GM19397 (cell line): ENCODE measurements around the gene GALR2.

Experiments used
- ATAC-seq: cut with Tn5 transposase; IDR thresholded peaks from one replicate; pipeline ENCODE4 v1.9.1; 2021; ENCODE audit warnings: mild to moderate bottlenecking, moderate library complexity; ENCODE audit not compliant: unreplicated experiment

Gene GALR2

DNA sequence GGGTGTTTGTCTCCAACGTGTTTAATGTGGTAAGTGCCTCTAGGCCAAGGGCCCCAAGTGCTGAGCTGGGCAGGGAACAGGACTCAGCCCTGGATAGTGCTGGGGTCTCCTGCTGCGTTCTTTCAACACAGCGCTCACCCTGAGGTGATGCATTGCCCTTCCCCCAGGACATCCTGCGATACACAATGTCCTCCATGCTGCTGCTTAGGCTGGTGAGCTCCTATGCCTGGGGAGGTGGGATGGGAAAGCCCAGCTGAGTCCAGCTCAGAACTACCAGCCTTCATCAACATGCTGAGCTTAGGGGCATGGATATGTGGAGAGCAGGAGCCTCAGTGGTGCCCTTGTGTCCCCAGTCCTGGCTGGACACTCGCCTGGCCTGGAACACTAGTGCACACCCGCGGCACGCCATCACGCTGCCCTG is 5.0 kb downstream of the GALR2 start:
- no peak for ATAC-seq

DNA sequence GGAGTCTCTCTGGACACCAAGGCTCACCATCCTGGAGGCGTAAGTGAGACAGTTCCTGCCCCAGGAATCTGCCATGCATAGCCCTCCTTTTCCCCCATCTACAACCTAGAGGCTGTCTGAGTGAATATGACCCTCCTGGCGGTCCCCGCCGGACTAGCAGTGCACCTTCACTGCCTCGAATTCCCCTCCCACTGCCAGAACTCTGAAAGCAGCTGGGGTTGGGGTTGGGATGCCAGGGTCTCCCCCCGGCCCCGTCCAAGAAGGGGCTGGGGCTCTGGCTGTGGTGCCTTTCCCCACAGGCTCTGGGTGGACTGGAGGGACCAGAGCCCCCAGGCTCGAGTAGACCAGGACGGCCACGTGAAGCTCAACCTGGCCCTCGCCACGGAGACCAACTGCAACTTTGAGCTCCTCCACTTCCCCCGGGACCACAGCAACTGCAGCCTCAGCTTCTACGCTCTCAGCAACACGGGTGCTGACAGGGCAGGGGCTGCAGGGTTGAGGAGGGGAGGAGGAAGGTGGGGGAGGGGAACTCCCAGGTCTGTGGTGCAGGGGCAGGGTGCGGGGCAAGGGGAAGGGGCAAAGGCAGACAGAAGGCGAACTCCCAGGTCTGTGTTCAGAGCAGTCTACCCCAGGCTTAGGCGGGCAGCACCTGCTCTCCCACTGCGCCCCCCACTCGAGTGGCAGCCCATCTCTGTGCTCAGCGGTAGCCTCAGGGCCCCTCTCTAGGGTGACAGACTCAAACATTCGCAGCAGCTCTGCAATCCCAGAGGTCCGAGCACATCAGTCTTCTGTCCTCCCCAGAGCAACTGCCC is 5.6 kb downstream of the GALR2 start:
- ATAC-seq: no peak

DNA sequence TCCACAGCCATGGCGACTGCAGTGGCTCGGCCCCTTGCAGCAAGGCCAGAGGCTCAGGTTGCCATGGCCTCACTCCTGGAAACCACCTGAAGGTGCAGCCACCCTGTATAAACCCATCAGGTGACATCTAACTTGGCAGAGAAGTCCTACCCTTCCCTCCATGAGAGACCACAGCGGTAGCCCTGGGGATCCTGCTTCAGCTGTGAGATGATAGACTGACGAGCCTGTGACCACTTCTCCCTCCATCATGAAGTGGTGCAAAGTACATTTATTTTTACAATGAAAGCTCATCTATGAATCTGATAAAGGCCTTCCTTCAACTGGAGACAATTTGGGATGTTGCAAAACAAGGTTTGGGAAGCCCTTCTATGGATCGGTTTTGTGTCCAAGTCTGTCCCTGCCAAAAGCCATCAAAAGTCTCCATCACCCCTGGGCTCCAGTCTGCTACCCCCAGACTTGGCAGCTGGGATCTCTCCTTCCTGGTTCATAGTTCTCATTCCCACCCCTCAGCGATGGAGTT is 6.2 kb downstream of the GALR2 start:
- no peak for ATAC-seq

DNA sequence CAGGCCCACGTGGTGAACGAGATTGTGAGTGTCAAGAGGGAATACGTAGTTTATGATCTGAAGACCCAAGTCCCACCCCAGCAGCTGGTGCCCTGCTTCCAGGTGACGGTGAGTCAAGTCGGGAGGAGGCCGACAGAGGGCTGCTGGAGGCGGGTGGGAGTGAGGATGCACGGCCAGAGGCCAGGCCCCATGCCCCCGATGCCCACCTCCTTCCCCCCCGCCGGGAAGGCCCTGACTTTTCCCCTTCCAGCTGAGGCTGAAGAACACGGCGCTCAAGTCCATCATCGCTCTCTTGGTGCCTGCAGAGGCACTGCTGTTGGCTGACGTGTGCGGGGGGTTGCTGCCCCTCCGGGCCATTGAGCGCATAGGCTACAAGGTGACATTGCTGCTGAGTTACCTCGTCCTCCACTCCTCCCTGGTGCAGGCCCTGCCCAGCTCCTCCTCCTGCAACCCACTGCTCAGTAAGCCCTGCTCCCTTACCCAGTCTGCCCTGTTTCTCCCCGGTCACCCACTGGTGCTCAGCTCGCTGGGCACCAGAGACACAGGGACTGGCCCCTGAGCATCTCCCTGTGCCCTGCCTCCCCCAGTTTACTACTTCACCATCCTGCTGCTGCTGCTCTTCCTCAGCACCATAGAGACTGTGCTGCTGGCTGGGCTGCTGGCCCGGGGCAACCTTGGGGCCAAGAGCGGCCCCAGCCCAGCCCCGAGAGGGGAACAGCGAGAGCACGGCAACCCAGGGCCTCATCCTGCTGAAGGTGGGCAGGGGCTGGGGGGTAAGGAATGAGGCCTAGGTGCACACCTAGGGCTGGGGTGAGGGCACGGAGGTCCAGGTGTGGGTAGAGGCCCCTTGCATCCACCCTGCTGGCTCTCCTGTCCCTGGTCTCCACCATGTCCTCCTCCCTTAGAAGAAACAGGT is 7.0 kb downstream of the GALR2 start:
- ATAC-seq: no peak

DNA sequence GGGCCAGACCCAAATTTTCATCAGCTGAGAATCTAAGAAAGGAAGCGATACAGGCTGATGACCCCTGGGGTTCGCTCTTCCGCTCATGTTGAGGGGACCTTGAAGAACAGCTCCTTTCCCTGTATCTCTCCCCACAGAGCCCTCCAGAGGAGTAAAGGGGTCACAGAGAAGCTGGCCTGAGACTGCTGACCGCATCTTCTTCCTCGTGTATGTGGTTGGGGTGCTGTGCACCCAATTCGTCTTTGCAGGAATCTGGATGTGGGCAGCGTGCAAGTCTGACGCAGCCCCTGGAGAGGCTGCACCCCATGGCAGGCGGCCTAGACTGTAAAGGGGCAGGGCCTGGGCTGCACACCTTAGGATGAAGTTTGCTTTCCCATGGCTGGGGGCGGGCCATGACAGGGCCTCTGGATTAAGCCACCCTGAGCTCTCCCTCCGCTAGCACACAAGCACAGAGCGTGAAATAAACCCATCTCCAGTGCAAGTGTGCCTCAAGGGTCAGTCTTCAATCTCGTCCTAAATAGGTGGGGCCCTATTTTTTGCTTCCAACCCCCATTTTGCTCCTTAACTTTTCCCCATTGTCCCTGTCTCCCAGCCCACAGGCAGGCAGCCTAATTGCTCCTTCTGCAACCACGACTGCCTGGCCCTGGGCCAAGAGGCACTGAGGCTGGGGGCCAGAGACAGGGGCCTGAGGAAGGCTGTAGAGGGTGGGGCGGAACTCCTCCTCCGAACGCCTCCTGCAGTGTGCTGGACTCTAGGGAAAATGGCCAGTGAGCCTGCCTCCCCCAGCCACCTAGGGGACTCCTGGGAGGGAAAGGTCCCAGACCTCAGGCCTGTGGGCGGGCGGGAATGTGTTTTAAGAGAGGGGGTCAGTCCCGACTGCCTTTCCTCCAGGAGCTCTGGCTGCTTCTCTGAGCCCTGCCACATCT is 8.0 kb downstream of the GALR2 start:
- ATAC-seq: no peak

DNA sequence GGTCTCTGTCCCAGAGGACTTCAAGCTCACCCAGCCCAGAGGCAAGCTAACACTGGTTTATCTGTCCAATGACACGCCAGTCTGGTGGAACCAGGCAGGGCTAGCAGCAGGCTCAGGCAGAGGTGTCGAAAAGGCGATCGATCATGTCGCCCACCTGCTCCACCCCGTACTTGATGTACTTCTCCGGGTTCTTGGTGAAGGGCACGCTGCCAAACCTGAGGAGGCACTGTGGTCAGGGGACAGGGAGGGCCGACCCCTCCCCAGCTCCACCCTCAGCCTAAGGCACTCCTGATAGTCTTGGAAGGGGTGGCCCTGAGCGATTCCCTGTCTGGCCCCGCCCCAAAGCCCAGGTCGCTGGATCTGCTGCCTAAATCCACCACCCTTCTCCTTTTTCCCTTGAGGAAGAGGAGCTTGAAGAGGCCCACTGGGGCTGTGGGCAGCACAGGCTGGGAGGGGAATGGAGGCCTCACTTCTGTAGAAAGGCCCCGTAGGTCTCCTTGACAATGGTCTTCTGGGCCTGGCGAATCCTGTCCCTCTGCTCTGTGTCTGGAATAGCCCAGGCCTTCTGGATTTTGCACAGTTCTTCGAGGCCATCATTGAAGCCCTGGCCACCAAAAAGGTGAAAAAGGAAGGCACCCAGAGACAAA is 9.1 kb downstream of the GALR2 start:
- no peak for ATAC-seq

DNA sequence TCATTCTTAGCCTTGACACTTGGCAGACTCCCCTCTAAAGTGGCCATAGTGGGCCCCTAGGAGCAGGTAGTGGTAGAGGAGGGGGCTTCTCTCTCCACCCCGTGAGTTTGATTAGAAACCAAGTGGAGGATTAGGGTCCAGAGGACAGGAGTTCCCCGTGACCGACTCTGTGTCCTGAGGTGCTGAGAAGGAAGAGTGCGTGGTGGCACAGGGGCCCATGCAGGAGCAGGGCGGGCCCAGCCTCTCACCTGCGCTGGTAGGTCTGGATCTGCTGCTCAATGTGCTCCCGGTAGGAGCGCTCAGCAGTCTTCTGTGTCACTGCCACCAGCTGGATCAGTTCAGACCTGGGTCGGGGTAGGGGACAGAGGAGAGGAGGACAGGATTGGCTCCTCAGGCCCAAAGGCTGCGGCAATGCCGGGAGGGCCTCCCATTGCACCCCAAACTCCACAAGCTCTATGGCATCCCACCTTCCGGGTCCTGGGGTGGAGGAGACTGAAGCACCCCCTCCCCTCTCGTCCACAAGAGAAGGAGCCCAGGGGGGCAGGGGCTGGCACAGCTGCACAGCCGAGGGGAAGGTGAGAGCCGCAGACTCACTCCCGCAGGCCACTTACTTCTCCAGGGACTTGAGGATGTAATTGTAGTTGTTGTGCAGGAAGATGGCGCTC is 10.6 kb downstream of the GALR2 start:
- no peak for ATAC-seq

DNA sequence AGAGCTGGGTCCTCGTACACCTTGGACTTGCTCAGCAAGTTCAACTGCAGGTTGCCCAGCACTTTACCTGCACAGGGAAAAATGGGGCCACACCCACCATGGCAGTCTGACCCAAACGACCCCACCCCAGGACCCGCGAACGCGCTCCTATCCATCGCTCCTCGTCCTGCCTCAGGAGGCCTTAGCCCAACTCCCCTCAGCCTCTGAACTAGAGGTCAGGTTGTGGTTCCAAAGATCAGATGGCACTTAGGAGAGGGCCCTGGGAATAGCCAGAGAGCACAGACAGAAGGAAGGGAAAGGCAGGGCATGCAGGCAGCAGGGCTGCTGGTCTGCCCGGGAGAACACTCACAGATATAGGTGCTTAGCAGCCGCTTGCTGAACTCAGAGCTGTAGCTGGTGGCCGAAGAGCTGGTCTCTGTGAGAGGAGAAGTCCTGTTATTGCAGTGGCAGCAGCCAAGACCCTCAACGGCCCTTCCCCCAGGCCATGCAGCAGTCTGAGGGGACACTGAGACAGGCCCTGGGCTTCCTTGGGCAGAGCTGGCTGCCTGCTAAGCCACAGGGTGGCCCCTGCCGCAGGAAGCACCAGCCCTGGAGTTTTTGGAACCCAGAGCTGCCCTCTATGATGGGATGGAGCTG is 11.3 kb downstream of the GALR2 start:
- ATAC-seq: no peak

DNA sequence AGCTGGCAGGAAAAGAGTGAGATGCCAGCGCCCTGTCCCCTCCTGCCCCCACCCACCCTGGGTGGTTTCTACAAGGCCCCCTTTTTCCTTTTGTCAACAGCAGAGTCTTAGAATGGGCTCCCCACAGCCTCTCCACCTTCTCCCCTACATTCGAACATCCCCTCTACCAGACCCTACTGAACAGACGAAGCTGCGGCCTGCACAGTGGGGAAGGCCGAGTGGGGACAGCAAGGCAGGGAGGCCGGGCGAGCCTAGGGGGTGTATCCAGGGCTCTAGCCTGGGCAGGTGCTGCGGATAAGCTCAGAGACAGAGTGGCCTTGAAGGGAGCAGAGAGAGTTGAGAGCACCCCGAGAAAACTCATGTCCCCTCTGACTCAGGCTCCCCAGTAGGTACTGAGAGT is 11.8 kb downstream of the GALR2 start:
- ATAC-seq: no peak

DNA sequence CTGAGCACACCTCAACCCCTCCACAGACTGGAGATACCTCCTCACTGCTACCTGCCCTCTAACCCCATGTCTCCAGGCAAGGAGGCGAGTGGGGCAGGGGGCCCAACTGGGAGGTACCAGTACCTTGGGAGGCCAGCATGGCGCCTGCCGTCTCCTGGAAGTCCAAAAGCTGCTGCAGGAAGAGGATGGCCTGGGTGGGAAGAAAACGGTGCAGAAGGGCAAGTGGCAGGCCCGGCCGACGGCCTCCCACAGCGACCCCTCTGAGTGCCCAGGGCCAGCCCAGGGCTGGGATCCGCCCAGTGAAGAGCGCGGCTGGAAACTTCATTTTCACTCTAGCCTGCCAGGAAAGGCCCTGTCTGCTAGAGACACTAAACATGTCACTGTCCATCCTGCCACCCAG is 12.9 kb downstream of the GALR2 start:
- no peak for ATAC-seq

DNA sequence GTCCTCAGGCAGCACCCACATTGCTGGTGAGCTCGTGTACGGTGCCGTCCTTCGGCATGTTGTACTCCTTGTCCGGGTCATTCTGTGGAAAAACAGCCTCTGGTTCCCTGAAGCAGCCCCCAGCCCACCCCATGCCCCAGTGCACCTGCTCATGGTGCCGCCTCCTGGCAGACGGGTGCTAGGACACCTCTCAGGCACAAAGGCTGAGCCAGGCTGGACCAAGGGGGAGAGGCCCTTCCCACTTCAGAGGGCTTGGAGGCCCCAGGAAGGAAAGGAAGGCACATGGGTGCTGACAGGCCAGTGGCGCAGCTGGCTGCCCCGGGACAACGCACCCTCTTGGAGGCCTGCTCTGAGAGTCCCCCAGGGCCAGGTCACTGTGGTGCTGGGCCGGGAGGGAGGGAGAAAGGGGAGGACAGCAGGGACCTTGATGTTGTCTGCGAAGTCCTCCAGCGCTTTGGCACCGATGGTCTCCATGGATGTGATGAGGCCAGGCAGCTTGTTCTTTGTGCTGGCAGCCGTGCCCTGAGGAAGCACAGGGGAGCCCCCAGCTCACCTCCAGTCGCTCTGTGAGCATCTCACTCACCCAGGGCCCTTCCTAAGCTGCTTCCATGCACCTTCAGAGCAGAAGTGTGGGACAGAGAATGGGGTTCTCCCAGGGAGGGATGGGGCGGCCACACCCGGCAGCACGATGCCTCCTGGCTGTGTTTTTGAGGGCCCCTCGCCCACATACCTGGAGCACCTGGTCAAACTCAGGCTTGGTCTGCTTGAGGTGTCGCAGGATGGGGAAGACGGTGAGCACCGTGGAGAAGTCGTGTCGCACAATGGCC is 13.7 kb downstream of the GALR2 start:
- ATAC-seq: no peak

DNA sequence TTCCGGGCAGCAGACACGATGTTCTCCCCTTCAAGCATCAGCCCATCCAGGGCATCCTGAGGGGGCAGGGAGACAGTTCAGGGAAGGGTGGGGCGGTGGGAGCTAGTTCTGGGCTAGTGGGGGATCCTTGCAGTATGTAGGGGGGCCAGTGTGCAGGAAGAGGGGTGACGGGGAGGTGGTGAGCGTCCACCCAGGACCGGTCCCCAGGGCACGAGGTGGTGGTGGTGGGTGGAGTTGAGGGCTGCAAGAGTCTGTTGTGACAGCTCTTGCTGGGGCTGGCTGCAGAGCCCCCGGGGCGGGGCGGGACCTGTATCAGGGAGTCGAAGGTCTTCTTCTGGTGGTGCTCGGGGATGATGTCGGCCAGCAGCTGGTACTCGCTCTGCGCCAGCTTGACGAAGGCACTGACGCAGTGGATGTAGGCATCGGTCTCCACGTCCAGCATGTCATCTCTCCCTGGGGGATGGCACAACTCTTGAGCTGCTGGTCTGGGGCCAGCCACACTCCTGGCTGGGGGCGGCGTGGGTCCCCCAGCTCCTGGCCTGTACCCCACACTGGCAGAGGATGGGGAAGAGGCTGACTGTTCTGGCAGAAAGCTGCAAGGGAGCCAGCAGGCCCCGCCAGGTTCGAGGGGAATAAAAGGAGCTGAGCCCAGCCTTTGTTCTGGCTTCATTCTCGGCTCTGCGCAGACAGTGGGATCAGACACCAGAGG is 14.4 kb downstream of the GALR2 start:
- ATAC-seq: no peak

DNA sequence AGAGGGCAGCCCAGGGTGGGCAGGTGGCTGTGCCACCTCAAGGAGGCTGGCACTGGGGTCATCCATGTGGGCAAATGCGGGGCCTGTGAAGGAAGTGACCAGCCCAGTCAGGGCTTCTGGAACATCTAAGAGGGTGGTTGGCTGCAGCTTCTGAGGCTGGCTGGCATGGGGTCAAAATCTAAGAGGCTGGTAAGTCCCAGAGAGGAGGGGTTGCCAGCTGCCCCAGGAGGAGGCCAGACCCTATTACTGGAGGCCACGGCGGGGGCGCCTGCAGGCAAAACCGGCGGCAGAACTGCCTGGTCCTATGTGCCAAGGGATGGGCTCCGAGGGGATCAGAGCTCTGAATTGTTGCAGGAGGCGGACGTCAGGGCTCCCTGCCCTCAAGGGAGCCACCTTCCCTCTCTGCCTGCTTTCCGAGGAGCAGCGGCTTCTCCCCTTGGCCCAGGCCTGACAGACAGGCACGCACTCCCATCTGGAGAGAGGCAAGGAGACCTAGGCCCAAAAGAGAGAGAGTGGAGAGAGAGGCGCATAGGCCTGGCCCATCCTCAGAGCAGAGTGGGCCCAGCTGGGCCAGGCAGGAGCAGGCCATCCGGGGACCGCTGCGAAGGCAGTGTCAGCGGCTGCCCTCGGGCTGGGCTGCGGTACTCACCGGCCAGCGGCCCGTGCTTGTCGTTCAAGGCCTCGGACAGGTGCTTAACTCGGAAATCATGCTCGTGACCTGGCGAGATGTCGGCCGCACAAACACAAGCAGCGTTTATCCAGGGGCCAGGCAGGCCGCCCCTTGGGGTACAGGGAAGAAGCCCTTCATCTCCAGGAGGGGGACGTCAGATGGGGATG is 15.3 kb downstream of the GALR2 start:
- ATAC-seq: no peak

DNA sequence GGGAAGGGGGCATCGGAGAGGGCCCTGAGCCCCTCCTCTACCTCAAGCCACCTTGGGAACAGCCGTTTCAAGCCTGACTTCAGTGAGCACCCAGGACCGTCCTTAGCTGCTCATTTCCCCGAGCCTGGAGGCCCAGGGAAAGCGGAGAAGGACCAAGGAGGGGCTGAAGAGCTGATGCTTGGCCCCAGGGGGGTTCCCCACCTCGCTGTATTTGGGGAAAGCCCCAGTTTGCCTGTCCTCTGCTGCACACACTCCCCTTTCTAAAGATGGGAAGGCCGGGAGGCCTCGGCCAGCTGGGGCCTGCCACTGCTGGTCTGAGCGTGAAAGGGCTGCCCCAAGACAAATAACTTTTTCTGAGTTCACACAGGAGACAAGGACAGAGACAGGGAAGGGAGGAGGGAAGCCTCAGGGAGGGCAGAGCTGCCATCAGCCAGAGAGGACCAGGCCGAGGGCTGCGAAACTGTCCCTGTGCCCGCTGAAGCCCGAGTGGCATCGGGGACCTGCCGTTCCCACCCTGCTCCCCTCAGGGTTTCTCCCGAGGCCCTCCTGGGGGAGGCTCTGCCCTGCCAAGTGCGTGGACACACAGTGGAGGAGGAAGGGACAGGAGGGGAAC is 16.0 kb downstream of the GALR2 start:
- no peak for ATAC-seq

DNA sequence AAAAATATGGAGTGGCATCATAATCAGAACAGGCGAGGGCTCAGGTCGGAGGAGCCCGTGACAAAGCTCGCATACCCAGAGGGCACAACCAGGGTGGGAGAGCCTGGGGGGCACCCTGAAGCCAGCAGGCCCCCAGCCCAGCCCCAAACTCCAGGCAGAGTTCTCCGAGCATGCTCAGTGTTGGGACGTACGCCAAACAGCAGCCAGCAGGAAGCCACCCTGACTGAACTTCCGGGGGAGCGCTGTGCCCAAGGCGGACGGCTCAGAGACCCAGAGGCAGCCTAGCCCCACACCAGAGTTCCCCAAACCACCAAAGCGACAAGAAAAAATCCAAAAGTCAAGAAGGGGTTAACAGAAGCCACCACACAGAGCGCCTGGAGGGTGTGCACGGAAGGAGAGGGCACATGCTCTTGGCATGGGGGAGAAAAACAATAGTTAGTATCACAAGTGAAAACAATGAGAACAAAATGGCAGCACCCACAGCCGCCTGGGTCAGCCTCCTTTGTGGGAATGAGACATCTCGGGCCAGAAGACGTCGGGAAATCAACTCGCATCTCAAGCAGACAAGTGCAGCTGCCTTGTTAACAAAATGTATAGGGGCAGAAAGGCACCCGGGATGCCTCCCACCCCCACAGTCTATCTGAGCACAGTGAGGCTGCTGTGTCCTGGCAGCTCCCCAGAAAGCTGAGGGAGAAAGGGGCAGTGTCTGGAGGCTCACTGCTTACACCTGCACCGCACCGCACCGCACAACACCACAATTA is 17.1 kb downstream of the GALR2 start:
- ATAC-seq: no peak
